COLO668 (cell line): ENCODE data around the gene ARHGAP28.
"Not testable (repeated sequence)": the region's sequence is repeated elsewhere in the genome, so short reads cannot be mapped to it uniquely, and the experiment has no call there.

Source experiments
- DNase-seq: peaks from one replicate; lab custom pipeline; 2025; ENCODE audit not compliant: unreplicated experiment; lab: John Stamatoyannopoulos, UW

ARHGAP28 gene

DNA sequence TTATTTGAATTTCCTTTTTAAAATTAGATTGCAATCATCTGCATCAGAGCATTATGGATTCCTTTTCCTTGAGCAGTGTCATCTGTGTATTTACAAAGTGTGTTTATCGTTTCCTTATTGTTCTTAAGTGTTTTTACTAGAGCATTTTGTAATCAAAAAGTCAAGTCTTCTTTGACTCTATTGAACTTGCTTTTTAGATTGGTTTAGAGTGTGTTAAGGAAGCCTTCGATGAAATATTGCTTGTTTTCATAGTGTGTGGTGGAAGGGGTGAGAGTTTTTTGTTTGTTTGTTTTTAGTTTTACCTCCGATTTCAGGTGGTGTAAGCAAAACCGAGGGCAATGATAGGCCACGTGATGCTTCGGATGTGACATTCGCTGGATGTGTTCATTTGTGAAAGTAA is 45.7 kb downstream of the ARHGAP28 start:
- no peak for DNase-seq

GRCh38 chr18:6775702-6776101 is 46.2 kb downstream of the ARHGAP28 start:
- DNase-seq: no peak

DNA sequence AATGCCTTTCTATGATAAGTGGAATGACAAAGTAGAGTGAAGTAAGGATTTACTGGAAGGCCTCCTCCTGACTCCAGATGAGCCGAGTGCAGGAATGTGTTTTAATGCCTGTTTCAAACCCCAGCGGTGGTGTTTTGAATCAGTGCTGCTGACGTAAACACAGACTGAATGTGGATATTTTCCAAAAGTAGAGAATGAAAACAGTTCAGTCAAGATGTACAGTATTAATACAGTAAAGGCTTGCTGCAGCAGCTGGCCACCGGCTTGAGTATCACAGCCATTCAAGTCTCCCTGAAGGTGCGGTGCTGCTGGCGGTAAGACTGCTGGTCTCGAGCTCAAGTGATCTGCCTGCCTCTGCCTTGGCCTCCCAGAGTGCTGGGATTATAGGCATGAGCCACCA is 46.7 kb downstream of the ARHGAP28 start:
- no peak for DNase-seq

DNA sequence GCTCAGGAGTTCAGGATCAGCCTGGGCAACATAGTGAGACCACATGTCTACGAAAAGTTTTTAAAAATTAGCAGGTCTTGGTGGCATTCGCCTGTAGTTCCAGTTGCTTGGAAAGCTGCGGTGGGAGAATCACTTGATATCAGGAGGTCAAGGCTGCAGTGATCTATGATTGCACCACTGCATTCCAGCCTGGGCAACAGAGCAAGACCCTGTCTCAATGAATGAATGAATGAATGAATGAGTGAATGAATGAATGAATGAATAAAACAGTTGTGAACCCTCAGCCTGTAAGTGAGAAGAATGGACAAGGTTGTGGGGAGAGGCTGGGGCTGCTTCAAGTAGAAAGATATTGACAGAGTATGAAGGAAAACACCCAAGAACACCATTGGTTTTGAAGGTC is 48.0 kb downstream of the ARHGAP28 start:
- DNase-seq: no peak

- DNase-seq: no peak
Measured at GRCh38 chr18:6778459-6779247, 49.1 kb downstream of the ARHGAP28 start.

GRCh38 chr18:6781142-6781714 is 51.7 kb downstream of the ARHGAP28 start:
- DNase-seq: no peak

- DNase-seq: no peak
Measured at GRCh38 chr18:6781796-6782195, 52.3 kb downstream of the ARHGAP28 start.

DNA sequence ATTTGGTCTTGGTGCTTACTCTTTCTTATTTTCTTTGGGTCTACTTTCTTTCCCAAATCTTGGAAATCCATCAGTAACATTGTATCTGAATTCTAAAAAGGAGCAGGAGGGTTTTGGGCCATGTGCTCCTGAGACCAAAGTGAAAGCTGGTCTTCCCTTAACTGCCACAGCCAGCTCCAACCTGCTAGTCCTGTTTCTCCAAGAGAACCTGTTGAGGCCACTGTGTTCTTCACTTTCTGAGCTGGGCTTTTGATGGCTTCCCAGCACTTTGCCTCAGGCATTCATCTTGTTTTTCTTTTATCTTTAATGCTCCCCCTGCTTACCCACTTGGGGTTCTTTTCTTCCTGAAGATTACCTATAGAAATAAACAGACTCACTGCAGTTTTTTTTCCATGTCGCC is 53.3 kb downstream of the ARHGAP28 start:
- DNase-seq: no peak

- DNase-seq: no peak
Measured at GRCh38 chr18:6784046-6784445, 54.5 kb downstream of the ARHGAP28 start.

- no peak for DNase-seq
Measured at GRCh38 chr18:6785001-6785400, 55.5 kb downstream of the ARHGAP28 start.

GRCh38 chr18:6785411-6785810 is 55.9 kb downstream of the ARHGAP28 start:
- no peak for DNase-seq

DNA sequence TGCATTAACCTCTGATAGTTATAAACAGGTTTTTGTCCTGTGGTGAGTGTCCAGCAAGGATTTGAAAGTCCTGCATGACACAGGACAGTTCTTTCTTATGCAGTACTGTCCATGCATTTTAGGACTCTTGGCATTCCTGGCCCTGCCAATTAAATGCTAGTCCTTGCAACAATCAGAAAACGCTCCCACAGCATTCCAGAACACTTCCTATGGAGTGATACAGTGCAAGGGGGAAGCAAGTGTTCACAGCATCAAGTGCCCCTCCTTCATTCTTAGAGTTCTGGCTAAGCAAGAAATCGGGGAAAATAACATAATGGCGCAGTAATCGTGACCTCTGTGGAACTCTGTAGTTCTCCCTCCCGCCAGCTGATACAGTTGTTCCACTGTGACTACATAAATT is 62.9 kb downstream of the ARHGAP28 start:
- DNase-seq: no peak

DNA sequence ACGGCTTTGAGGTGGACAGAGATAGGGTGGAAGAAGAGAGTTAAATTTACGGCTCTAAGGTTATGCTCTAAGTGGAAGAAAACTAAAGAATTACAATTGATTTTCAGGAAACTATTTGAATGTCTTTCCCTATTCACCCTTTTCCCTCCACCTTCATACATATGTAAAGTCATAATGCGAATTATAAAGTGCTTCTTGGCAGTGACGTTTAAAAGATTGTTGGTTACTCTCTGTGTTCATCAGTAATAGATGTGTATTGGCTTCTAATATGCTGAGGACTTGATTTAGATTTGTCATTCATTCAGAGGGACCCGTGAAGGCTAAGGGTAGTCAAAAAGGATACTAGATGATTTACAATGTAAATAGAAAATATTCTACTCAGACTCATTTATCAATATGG is 63.9 kb downstream of the ARHGAP28 start:
- no peak for DNase-seq

DNA sequence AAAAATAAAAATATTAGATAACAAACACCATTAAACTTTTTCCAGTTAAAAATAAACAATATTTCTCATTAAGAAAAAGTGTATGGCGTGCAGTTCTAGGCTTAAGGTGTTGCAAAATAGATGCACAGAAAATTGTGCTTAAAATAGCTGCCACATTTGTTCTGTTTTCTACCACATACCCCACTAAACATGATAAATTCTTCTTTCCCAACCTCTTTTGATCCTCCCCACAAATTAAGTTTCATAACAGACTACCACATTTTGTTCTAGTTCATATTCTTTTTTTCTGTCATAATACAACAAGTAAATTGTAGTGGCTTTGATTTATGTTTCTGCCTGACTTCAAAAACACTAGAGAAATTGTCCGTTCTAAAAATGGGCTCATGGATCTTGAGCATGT is 64.5 kb downstream of the ARHGAP28 start:
- DNase-seq: no peak

- no peak for DNase-seq
Measured at GRCh38 chr18:6795307-6795706, 65.8 kb downstream of the ARHGAP28 start.

DNA sequence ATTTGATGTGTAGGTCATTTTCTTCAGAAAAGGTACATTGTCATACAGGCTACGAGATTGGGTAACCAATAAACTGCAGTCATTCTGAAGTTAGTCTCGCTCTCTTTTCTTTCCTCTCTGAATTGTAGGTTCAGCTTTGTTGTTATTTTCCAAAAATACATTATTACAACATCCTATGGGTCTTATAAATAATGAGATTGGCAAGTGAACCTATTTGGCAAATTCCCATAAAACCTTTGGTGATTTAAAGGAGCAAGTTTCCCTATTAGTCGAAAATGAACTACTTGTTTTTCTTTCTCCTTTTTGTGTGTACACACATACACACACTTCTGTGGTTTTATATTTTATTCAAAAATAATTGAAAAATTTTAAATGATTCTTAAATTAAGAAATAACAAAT is 67.0 kb downstream of the ARHGAP28 start:
- no peak for DNase-seq

DNA sequence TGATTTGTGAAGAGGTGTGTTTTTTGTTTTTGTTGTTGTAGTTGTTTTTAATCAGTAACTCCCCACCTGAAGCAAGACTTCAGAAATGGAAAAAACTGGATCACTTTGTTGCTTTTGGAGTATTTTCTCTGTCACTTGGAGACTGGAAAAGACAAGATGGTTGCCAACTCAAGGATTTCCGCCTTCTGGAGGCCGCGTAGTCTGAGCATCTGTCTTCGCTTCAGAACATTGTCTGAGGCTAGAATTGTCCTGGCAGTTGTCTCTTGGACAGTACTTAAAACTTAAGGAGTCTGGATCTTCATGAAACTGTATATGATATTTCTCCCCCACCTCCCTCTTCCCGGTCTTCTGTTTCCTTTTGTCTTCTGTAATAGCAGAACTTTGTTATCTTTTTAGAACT is 67.7 kb downstream of the ARHGAP28 start:
- no peak for DNase-seq

- no peak for DNase-seq
Measured at GRCh38 chr18:6798896-6799295, 69.4 kb downstream of the ARHGAP28 start.

GRCh38 chr18:6800309-6800708 is 70.8 kb downstream of the ARHGAP28 start:
- DNase-seq: not testable (repeated sequence)

DNA sequence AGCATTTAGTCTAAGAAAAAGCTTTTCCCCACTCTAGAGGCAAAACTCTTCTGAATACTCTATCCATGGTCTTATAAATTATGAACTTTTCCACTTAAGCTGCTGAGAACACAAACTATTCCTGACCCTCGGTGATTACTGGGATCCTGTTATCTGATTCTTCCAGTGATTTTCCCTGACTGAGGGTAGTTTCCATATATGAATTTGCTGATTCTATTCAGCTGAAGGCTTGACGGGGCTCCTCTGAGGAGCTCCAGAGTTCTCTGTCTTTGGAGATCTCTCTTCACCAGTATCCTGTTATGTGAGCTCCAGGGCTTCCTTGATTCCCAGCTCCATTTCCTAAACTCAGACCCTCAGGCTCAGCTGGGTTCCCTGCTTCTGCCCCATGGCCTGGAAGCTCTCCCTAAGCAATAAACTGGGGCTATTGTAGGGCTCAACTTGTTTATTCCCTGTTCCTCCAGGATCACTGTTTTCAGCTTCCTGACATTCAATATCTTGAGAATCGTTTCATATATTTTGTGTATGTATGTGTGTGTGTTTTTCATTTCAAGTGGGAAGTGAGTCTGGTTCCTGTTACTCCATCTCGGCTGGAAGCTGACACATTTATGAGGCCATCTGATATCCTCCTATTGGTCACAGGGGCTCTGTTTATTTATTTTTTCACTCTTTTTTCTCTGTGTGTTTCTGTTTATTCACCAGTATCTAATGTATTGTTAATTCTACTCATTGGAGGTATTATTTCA is 78.2 kb downstream of the ARHGAP28 start:
- no peak for DNase-seq

GRCh38 chr18:6810191-6810590 is 80.7 kb downstream of the ARHGAP28 start:
- no peak for DNase-seq

DNA sequence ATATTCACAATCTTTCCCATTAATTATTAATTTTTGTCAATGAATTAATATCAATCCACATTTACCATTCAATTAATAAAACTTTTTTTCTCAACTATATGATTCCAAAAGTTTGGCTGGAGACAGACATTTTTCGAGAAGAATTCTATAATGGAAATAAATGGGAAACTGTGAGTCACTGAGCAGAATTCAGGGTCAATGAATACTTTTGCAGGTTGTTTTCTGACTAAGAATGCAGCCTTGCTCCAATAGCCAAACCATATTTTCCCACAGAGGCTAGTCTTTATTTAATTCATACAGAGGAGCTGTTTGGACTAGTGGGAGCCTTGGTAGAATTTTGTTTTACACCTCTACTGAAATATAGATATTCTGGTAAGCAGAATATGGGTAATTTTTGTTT is 82.3 kb downstream of the ARHGAP28 start:
- DNase-seq: no peak
